ENCODE results near the gene FAXDC2.

FAXDC2 gene

GRCh38 chr5:154794525-154795234, 55.7 kb downstream of the FAXDC2 start:
- DNase-seq (ENCODE audit: low spot score): no peak

- no peak for DNase-seq (ENCODE audit: low spot score)
These were observed 56.5 kb downstream of the FAXDC2 start for GRCh38 chr5:154793599-154794524.

- no peak for DNase-seq (ENCODE audit: low spot score)
These were observed 58.9 kb downstream of the FAXDC2 start for GRCh38 chr5:154791535-154791934.

GRCh38 chr5:154788212-154788611, 62.2 kb downstream of the FAXDC2 start:
- no peak for DNase-seq (ENCODE audit: low spot score)

- DNase-seq (ENCODE audit: low spot score): no peak
These were observed 64.0 kb downstream of the FAXDC2 start for GRCh38 chr5:154786414-154786813.

GRCh38 chr5:154784856-154785255, 65.5 kb downstream of the FAXDC2 start:
- no peak for DNase-seq (ENCODE audit: low spot score)

- DNase-seq (ENCODE audit: low spot score): no peak
These were observed 66.5 kb downstream of the FAXDC2 start for GRCh38 chr5:154783774-154784460.

GRCh38 chr5:154782812-154783592, 67.4 kb downstream of the FAXDC2 start:
- no peak for DNase-seq (ENCODE audit: low spot score)

GRCh38 chr5:154782326-154782725, 68.1 kb downstream of the FAXDC2 start:
- no peak for DNase-seq (ENCODE audit: low spot score)

- DNase-seq (ENCODE audit: low spot score): no peak
These were observed 70.3 kb downstream of the FAXDC2 start for GRCh38 chr5:154780128-154780527.

GRCh38 chr5:154779105-154779504, 71.3 kb downstream of the FAXDC2 start:
- DNase-seq (ENCODE audit: low spot score): no peak

- no peak for DNase-seq (ENCODE audit: low spot score)
These were observed 71.9 kb downstream of the FAXDC2 start for GRCh38 chr5:154778534-154778933.

GRCh38 chr5:154776167-154776566, 74.2 kb downstream of the FAXDC2 start:
- no peak for DNase-seq (ENCODE audit: low spot score)

GRCh38 chr5:154773326-154773725, 77.1 kb downstream of the FAXDC2 start:
- no peak for DNase-seq (ENCODE audit: low spot score)

GRCh38 chr5:154771383-154771901, 79.0 kb downstream of the FAXDC2 start:
- no peak for DNase-seq (ENCODE audit: low spot score)

GRCh38 chr5:154770111-154770510, 80.3 kb downstream of the FAXDC2 start:
- DNase-seq (ENCODE audit: low spot score): no peak

Measured in activated CD4-positive, alpha-beta T cell treated with anti-CD3 and anti-CD28 coated beads, Interleukin-2, Interleukin-4, amounts not matched to agents 100 ng/mL and 50 ng/mL, durations not matched to agents 16 hours and 8 hours (primary cell).